Measurements from ENCODE around the gene SRR. TPM values are rescaled to one million over a fixed set of nuclear protein-coding genes. Genes with fewer than 3 reads are reported as not detected.
"Not testable (repeated sequence)": the region's sequence is repeated elsewhere in the genome, so short reads cannot be mapped to it uniquely, and the experiment has no call there.

Gene SRR
- 10 to 100 TPM in 1 of 2 donors, 1 to 10 TPM in 1; 9.7 to 11.5 TPM for total RNA-seq

GRCh38 chr17:2303204-2304188 is at the start of gene SRR, which contains the start of gene SMG6:
TSS of gene SRR (plus strand) at chr17:2303950. CDS start at chr17:2315561, 11,611 bp downstream.
TSS of gene SMG6 (minus strand) at chr17:2303785. CDS start at chr17:2303720, 65 bp downstream.
- TF ChIP-seq CTCF (IDR thresholded peaks at IDR 0.05): peak in 1 of 2 donors; percentile 27
- Histone ChIP-seq H3K4me1 (peaks cover 0 to 24% of the 10 kb centered on the region in 2 donors), H3K27ac (peak within 1 kb of the TSS; percentile 86 to 88), H3K4me3 (peak within 1 kb of the TSS; percentile 78 to 88), H3K9me3 (no peaks in the 10 kb centered on the region), H3K36me3 (peaks cover 11% of the 10 kb centered on the region), H3K27me3 (no peaks in the 10 kb centered on the region)
- peak; percentile 86 for DNase-seq (ENCODE audit: low spot score)

- not testable (repeated sequence) for DNase-seq (ENCODE audit: low spot score); H3K36me3 ChIP-seq; H3K4me3 ChIP-seq; H3K27ac ChIP-seq; H3K27me3 ChIP-seq; H3K4me1 ChIP-seq; H3K9me3 ChIP-seq
Measured at GRCh38 chr17:2258830-2259229, 44.9 kb upstream of the SRR start.

DNA sequence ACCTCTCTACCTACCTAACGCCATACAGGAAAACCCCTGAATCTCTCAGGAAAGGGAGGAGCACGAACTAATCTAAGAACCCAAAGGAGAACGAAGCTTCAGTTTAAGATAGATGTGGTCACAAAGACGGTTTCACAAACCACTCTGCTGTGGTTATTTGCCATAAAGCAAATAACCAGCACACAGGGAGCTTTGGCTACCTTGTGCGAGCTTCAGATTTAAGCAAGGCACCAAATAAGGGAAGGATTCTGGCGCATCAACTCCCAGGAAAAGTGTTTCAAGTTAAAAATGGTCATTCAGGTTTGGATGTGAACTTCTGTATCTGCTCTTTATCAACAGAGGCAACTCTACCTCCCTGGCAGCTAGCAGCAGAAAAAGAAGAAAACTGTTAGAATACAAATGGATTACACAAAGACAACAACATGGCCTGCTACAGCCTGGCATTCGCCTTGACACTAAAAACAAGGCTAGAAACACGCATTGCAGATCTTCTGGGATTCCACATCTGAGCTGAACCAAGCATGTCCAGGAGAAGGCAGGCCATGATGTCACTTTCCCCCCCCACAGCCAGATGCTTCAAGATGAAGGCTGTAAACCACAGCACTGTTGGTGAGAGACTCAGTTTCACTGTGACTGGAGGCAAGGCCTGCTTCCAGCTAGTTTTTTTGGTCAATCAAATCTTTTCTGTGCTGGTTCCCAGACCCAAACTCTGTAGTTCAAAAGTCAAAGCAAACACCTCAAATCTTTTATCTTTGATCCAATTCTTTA is 43.8 kb upstream of the SRR start:
- Histone ChIP-seq H3K9me3 (no peaks in the 10 kb centered on the region), H3K4me1 (peaks cover 0 to 16% of the 10 kb centered on the region in 2 donors), H3K27me3 (no peaks in the 10 kb centered on the region), H3K36me3 (no peaks in the 10 kb centered on the region), H3K4me3 (no peak overlapping the region), H3K27ac (no peak overlapping the region)
- TF ChIP-seq CTCF (IDR thresholded peaks at IDR 0.05): no peak
- no peak for DNase-seq (ENCODE audit: low spot score)

DNA sequence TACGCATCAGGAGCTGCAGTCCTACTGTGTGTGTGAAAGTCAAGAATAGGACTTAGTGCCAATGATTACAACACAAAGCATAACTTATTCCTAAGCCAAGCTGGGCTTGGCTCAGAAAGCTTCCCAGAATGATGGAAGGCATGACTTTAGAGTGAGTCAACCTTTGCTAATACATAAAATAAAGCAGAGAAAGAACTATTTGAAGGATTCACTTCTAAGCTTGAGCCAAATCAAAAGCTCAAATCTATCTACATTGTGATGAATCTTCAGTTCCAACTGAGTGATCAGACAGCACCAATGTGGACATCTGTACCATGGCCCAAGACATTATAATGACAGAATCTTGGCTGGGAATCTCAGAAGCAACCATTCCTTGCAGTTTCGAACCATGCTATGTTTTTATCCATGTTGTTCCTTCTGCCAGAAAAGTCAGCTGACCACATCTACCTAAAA is 41.6 kb upstream of the SRR start:
- Histone ChIP-seq H3K36me3 (peaks cover 4% of the 10 kb centered on the region), H3K4me3 (no peak overlapping the region), H3K4me1 (peaks cover 0 to 16% of the 10 kb centered on the region in 2 donors), H3K27me3 (no peaks in the 10 kb centered on the region), H3K27ac (no peak overlapping the region), H3K9me3 (no peaks in the 10 kb centered on the region)
- no peak for DNase-seq (ENCODE audit: low spot score)
- no peak for TF ChIP-seq CTCF (IDR thresholded peaks at IDR 0.05)

GRCh38 chr17:2263183-2264066 is 40.3 kb upstream of the SRR start:
- Histone ChIP-seq H3K36me3 (peaks cover 6% of the 10 kb centered on the region), H3K4me1 (peaks cover 0 to 16% of the 10 kb centered on the region in 2 donors), H3K27ac (no peak overlapping the region), H3K27me3 (no peaks in the 10 kb centered on the region), H3K9me3 (no peaks in the 10 kb centered on the region), H3K4me3 (no peak overlapping the region)
- TF ChIP-seq CTCF (IDR thresholded peaks at IDR 0.05): no peak
- no peak for DNase-seq (ENCODE audit: low spot score)

All from right atrium auricular region (tissue), 2 donors.